OCI-LY7 (cell line): ENCODE measurements around the gene PDCD1LG2.

Experiments
- EZH2phosphoT487 ChIP-seq: fragments of 200-600 bp; sonication (generic); IDR thresholded peaks from 2 replicates; pipeline ENCODE4 v1.6.1; 2018; ENCODE audit warnings: low read depth, borderline replicate concordance, mild to moderate bottlenecking, mixed run types, antibody characterized with exemption, low read length, moderate library complexity, mixed read lengths
- TF ChIP-seq, protein P1 (sequence below): fragments of 200-600 bp; sonication (generic); conservative IDR thresholded peaks from 2 replicates; pipeline ENCODE4 v1.5.1; 2014; ENCODE audit warnings: mild to moderate bottlenecking, antibody characterized with exemption, low read length, moderate library complexity, mixed read lengths

DNA sequence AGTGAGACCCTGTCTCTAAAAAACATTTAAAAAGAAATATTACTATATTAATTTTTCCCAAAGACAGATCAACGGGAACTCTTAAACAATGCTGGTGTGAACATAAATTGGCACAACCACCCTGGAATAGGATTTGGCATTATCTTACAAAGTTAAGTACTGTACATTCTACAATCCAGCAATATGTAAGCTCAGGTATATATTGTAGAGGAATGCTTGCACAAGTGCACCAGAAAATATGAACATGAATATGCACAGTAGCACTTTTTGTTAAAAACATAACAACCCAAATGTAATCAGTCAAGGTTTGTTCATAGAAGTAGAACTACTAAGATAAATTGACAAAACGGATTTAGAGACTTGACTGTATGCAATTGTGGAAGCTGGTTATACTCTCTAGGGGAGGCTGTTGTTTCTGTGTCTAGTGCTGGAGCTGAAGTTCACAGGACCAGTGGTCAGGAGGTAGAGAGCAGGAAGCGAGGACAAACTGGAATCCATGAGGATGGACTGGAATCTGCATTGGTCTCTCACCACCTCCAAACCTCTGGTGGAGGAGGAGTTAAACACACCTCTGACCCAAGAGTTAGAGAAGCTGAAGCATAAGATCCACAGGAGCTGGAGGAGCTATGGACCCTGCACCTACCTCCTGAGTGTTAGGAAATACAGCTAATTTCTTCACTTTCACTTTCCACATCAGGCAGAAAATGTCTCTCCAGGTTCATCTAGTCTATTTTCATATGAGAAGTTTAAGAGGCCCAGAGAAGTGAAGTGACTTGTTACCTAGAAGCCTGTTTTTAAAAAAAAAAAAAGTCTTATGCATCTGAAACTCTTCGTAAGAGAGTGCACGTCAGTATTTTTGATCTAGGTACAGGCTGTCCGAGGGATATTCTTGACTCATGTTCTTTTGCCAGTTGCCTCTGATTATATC lies 98.2 kb downstream of the PDCD1LG2 start:
- TF ChIP-seq, protein P1, sequence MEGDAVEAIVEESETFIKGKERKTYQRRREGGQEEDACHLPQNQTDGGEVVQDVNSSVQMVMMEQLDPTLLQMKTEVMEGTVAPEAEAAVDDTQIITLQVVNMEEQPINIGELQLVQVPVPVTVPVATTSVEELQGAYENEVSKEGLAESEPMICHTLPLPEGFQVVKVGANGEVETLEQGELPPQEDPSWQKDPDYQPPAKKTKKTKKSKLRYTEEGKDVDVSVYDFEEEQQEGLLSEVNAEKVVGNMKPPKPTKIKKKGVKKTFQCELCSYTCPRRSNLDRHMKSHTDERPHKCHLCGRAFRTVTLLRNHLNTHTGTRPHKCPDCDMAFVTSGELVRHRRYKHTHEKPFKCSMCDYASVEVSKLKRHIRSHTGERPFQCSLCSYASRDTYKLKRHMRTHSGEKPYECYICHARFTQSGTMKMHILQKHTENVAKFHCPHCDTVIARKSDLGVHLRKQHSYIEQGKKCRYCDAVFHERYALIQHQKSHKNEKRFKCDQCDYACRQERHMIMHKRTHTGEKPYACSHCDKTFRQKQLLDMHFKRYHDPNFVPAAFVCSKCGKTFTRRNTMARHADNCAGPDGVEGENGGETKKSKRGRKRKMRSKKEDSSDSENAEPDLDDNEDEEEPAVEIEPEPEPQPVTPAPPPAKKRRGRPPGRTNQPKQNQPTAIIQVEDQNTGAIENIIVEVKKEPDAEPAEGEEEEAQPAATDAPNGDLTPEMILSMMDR: peak; percentile 32; the same call in 1 of the 2 replicates
- no peak for TF ChIP-seq EZH2phosphoT487
